Measurements from ENCODE around the gene PLPP4.
A peak's percentile ranks its signal among the peaks of the same experiment; 100 is the strongest.

The PLPP4 gene

DNA sequence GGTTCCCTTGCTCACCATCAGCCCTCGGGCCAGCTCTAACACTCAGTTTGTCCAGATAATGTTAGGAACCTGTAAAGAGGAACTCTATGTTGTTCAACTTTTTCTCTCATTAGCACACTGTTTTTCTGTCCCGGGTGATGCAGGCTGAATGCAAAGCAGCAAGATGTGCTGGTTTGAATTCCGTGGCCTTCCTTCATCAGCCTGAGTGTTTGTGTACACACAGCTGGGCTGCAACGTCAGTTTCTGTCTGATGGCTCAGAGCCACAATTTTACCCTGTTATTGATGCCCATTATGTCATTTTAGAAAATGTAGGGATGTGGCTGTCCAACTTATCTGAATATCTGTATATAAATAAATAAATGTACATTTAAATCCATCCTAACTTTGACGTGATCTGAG, 152.0 kb downstream of the PLPP4 start:
- peak overlapping the region; percentile 63 for H3K4me2 ChIP-seq (ENCODE audit: low read length)
- H3K4me1 ChIP-seq (ENCODE audit: low read length) = peaks cover 51% of the 10 kb centered on the region
- peaks cover 5% of the 10 kb centered on the region for H3K36me3 ChIP-seq (replicated peaks; ENCODE audit: low read depth, low read length)
- H3K9me3 ChIP-seq (ENCODE audit: insufficient read depth, low read length) = no peaks in the 10 kb centered on the region
- peaks cover 16% of the 10 kb centered on the region for H3K27me3 ChIP-seq (ENCODE audit: low read depth, low read length)
- H2AFZ ChIP-seq (ENCODE audit: low read depth, low read length) = no peak overlapping the region
- peak overlapping the region; percentile 97 for H3K27ac ChIP-seq (ENCODE audit: low read length)
- no peaks in the 10 kb centered on the region for H4K20me1 ChIP-seq (ENCODE audit: insufficient read depth, low read length)
- no peak overlapping the region for H3K9ac ChIP-seq (ENCODE audit: low read length)
- H3K4me3 ChIP-seq (ENCODE audit: low read length) = peak overlapping the region; percentile 56; the same call in 1 of the 2 replicates
- H3K79me2 ChIP-seq (ENCODE audit: low read length) = no peaks in the 10 kb centered on the region
- TF ChIP-seq, protein P1, sequence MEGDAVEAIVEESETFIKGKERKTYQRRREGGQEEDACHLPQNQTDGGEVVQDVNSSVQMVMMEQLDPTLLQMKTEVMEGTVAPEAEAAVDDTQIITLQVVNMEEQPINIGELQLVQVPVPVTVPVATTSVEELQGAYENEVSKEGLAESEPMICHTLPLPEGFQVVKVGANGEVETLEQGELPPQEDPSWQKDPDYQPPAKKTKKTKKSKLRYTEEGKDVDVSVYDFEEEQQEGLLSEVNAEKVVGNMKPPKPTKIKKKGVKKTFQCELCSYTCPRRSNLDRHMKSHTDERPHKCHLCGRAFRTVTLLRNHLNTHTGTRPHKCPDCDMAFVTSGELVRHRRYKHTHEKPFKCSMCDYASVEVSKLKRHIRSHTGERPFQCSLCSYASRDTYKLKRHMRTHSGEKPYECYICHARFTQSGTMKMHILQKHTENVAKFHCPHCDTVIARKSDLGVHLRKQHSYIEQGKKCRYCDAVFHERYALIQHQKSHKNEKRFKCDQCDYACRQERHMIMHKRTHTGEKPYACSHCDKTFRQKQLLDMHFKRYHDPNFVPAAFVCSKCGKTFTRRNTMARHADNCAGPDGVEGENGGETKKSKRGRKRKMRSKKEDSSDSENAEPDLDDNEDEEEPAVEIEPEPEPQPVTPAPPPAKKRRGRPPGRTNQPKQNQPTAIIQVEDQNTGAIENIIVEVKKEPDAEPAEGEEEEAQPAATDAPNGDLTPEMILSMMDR (IDR thresholded peaks at IDR 0.05; ENCODE audit: low read depth, low read length) = no peak
- TF ChIP-seq EZH2phosphoT487 (IDR thresholded peaks at IDR 0.05; ENCODE audit: low read depth) = no peak

GRCh38 chr10:120610791-120611190, 153.8 kb downstream of the PLPP4 start:
- TF ChIP-seq, protein P1 (IDR thresholded peaks at IDR 0.05; ENCODE audit: low read depth, low read length) = no peak
- TF ChIP-seq EZH2phosphoT487 (IDR thresholded peaks at IDR 0.05; ENCODE audit: low read depth) = no peak
- Histone ChIP-seq H4K20me1 (ENCODE audit: insufficient read depth, low read length) (no peaks in the 10 kb centered on the region), H3K27ac (ENCODE audit: low read length) (no peak overlapping the region), H3K4me3 (ENCODE audit: low read length) (no peak overlapping the region), H3K36me3 (replicated peaks; ENCODE audit: low read depth, low read length) (no peaks in the 10 kb centered on the region), H3K27me3 (ENCODE audit: low read depth, low read length) (peaks cover 16% of the 10 kb centered on the region), H3K4me2 (ENCODE audit: low read length) (no peak overlapping the region), H3K79me2 (ENCODE audit: low read length) (no peaks in the 10 kb centered on the region), H3K9me3 (ENCODE audit: insufficient read depth, low read length) (no peaks in the 10 kb centered on the region), H2AFZ (ENCODE audit: low read depth, low read length) (no peak overlapping the region), H3K4me1 (ENCODE audit: low read length) (peaks cover 33% of the 10 kb centered on the region), H3K9ac (ENCODE audit: low read length) (no peak overlapping the region)

- no peak overlapping the region for H3K4me2 ChIP-seq (ENCODE audit: low read length)
- no peaks in the 10 kb centered on the region for H4K20me1 ChIP-seq (ENCODE audit: insufficient read depth, low read length)
- peaks cover 18% of the 10 kb centered on the region for H3K4me1 ChIP-seq (ENCODE audit: low read length)
- no peak overlapping the region for H3K27ac ChIP-seq (ENCODE audit: low read length)
- TF ChIP-seq, protein P1 (IDR thresholded peaks at IDR 0.05; ENCODE audit: low read depth, low read length) = no peak
- TF ChIP-seq EZH2phosphoT487 (IDR thresholded peaks at IDR 0.05; ENCODE audit: low read depth) = no peak
- H3K27me3 ChIP-seq (ENCODE audit: low read depth, low read length) = peaks cover 16% of the 10 kb centered on the region
- no peaks in the 10 kb centered on the region; the same call in 1 of the 2 replicates for H3K9me3 ChIP-seq (ENCODE audit: insufficient read depth, low read length)
- no peaks in the 10 kb centered on the region for H3K79me2 ChIP-seq (ENCODE audit: low read length)
- H3K4me3 ChIP-seq (ENCODE audit: low read length) = no peak overlapping the region
- no peak overlapping the region for H2AFZ ChIP-seq (ENCODE audit: low read depth, low read length)
- H3K9ac ChIP-seq (ENCODE audit: low read length) = no peak overlapping the region
- no peaks in the 10 kb centered on the region for H3K36me3 ChIP-seq (replicated peaks; ENCODE audit: low read depth, low read length)
Observed at GRCh38 chr10:120612756-120613155, 155.7 kb downstream of the PLPP4 start.

- Histone ChIP-seq H3K4me3 (ENCODE audit: low read length) (no peak overlapping the region), H4K20me1 (ENCODE audit: insufficient read depth, low read length) (no peaks in the 10 kb centered on the region), H3K36me3 (replicated peaks; ENCODE audit: low read depth, low read length) (no peaks in the 10 kb centered on the region), H3K4me2 (ENCODE audit: low read length) (no peak overlapping the region), H3K9ac (ENCODE audit: low read length) (no peak overlapping the region), H3K9me3 (ENCODE audit: insufficient read depth, low read length) (no peaks in the 10 kb centered on the region; the same call in 1 of the 2 replicates), H3K79me2 (ENCODE audit: low read length) (no peaks in the 10 kb centered on the region), H3K4me1 (ENCODE audit: low read length) (peaks cover 14% of the 10 kb centered on the region), H3K27ac (ENCODE audit: low read length) (no peak overlapping the region), H2AFZ (ENCODE audit: low read depth, low read length) (no peak overlapping the region), H3K27me3 (ENCODE audit: low read depth, low read length) (peaks cover 16% of the 10 kb centered on the region)
- TF ChIP-seq, protein P1 (IDR thresholded peaks at IDR 0.05; ENCODE audit: low read depth, low read length) = no peak
- TF ChIP-seq EZH2phosphoT487 (IDR thresholded peaks at IDR 0.05; ENCODE audit: low read depth) = no peak
Observed at GRCh38 chr10:120613180-120613579, 156.2 kb downstream of the PLPP4 start.

Data from OCI-LY3 (cell line).